Femur (tissue), 1 donor: ENCODE results near the gene GJD4.

Source experiments
- DNase-seq: peaks from one replicate; pipeline ENCODE4 v3.0.0-alpha.2; 2017

The GJD4 gene

DNA sequence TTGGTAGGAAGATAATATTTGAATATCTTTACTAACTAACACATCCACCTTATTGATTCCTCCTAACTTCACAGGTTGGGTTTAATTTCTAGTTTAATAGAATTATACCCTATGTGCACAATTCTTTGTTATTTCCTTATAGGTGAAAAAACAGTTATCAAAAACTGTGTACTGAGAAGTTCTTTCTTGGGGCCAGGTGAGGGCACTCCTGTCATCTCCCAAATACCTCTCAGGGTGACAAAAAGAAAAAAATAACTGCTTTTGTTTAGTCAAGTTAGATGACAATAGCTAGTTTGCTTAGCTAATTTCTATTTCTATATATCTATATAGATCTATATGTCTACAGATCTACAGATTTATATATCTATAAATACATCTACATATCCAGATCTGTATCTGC lies 26.9 kb downstream of the GJD4 start:
- DNase-seq, result no peak

- DNase-seq, result no peak
Measured at GRCh38 chr10:35633006-35633980, 28.2 kb downstream of the GJD4 start.

DNA sequence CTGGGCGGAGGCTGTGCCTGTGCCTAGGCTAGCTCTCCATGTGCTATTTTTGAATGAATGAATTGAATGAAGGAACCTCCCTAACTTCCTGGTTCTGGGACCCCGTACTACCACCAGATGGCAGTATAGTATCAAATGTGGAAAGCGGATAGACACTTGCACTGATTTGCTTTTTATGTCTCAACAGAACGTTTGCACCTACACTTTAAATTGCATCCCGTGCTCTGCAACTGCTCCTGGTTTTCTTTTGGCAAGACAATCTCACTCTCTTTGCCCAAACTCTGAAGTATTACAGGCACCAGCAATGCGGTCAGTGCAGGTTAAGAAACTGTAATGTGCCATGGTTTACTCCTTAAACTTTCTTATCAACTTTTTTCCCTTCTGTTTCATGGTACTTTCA lies 30.4 kb downstream of the GJD4 start:
- peak; percentile 63 for DNase-seq

DNA sequence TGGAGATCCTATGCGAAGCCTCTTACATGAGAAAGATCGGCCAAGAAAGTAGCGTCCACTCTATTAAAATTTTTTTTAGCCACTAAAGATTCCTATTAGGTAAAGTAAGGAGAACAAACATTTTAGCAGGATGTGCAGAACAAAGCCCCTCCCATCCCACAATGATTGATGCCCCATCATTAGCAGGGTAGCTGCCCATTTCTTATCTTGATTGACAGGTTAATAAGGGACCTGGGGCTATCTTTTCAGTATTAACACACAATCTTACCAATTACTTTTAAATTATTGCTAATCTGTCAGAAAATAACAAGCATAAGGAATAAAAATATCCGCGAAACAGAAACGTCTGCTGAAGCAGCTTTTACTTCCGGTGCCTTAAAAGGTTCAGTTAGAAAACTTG lies 31.8 kb downstream of the GJD4 start:
- no peak for DNase-seq

- no peak for DNase-seq
Measured at GRCh38 chr10:35637462-35637861, 32.3 kb downstream of the GJD4 start.

DNA sequence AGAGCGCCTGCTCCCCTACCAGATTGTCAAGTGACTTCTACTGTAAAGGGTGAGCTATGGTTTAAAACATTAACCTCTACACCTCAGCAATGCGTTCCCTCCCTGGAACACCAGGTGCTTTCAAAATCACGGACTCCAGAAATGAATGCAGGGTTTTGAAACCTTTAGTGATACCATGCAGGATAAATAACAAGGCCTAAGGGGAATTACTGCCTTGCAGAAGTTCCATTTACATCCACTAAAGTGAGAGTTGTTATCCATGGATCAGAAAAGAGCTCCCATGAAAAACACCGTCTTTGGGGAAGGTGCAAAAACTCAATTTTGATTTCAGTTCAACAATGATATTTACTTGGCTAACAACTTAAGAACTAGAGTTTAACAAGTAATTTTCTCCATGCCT lies 33.0 kb downstream of the GJD4 start:
- DNase-seq, result no peak

DNA sequence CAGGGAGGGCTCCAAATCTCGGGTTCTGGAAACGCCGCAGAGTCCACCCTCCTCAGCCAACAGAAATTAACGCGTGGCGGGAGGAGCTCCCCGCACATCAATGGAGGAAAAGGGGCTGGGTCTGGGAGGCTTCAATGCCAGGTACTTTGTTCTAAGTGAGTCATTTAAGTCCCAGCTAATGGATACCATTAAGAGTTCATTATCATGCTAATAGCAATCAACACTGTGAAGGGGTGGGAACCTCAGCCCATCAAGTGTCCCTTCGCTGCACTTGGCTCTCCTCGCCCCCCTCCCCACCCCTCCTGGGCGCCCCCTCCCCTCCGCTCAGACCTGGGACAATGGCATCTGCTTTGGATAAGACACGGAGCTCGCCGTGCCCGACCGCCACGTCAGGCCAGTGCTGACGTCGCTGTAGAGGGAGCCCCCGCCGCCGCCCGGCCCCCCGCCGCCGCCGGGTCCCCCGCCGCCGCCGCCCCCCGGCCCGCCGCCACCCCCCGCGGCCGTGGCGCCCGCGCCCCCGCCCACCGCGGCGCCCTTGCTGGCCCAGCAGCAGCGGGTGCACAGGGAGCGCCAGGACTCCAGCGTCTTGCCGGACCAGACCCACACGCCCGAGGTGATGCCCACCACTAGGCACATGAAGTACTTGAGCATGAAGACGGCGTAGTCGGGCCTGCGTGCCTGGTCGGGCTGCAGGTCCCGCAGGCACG lies 34.0 kb downstream of the GJD4 start:
- DNase-seq, result no peak

DNA sequence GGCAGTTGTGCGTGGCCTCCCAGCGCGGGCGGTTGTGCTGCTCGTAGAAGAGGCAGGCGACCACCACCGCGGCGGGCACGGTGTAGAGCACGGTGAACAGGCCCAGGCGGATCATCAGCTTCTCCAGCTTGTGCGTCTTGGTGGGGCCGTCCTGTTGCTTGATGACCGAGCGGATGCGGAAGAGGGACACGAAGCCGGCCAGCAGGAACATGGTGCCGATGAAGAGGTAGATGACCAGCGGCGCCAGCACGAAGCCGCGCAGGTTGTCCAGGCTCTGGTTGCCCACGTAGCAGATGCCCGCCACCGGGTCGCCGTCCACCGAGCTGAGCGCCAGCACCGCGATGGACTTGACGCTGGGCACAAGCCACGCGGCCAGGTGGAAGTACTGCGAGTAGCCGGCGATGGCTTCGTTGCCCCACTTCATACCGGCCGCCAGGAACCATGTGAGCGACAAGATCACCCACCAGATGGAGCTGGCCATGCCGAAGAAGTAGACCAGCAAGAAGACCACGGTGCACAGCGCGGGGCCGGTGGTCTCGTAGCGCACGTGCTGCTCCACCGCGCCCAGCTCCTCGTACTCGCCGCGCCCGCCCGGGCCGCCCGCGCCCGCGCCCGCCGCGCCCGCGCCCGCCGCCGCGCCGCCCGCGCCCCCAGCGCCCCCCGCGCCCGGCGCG lies 34.7 kb downstream of the GJD4 start:
- peak; percentile 58 for DNase-seq

DNA sequence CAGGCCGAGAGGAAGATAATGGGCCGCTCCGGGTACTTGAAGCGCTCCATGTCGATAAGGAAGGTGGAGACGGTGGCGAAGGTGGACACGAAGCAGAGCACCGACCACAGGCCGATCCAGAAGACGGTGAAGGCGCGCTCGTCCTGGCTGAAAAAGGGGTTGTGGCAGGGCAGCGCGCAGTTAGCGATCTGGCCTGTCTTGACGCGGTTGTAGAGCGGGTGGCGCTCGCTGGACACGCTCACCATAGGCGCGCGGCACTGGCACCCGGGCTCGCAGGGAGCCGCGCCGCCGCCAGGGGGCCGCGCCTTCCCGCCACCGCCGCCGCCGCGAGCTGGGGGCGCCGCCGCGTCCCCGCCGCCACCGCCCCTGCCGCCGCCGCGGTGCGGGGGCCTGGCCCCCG lies 35.3 kb downstream of the GJD4 start:
- peak; percentile 79 for DNase-seq

DNA sequence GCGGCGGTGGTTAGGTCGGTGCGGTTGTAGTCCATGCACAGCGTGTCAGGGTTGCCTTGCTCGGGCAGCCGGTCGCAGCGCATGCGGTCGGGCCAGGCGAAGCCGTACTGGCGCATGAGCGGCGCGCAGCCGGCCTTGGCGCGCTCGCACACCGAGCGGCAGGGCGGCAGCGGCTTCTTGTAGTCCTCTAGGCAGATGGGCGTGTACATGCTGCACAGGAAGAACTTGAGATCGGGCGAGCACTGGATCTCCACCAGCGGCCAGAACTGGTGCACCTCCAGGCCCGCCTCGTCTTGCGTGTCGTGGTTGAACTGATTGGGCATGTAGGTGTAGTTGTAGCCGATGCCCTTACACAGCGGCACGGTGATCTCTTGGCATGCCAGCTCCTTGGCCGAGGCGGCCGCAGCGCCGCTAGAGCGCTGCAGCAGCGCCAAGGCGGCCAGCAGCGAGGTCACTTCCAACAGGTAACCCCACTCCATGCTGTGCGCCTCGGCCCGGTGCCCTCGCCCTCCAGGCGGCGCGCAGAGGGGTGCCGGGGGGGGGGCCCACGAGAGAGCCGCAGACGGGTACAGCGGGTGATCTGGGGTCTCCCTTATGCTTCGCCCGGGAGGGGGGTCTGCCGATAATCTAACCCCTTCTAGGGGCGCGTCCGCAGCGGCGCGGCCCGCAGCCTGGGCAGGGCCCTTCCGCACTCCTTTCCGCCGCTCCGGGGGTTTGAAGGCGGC lies 36.0 kb downstream of the GJD4 start:
- peak; percentile 79 for DNase-seq

GRCh38 chr10:35641676-35642034 lies 36.5 kb downstream of the GJD4 start:
- DNase-seq, result no peak

- DNase-seq, result peak; percentile 96
Measured at GRCh38 chr10:35642035-35642792, 37.1 kb downstream of the GJD4 start, which contains the start of gene FZD8. FZD8 (minus strand) TSS chr10:35642296; CDS start chr10:35641429, 867 bp downstream.

GRCh38 chr10:35642793-35643114 lies 37.6 kb downstream of the GJD4 start:
- DNase-seq, result no peak

GRCh38 chr10:35643151-35644049 lies 38.3 kb downstream of the GJD4 start:
- DNase-seq, result peak; percentile 94

DNA sequence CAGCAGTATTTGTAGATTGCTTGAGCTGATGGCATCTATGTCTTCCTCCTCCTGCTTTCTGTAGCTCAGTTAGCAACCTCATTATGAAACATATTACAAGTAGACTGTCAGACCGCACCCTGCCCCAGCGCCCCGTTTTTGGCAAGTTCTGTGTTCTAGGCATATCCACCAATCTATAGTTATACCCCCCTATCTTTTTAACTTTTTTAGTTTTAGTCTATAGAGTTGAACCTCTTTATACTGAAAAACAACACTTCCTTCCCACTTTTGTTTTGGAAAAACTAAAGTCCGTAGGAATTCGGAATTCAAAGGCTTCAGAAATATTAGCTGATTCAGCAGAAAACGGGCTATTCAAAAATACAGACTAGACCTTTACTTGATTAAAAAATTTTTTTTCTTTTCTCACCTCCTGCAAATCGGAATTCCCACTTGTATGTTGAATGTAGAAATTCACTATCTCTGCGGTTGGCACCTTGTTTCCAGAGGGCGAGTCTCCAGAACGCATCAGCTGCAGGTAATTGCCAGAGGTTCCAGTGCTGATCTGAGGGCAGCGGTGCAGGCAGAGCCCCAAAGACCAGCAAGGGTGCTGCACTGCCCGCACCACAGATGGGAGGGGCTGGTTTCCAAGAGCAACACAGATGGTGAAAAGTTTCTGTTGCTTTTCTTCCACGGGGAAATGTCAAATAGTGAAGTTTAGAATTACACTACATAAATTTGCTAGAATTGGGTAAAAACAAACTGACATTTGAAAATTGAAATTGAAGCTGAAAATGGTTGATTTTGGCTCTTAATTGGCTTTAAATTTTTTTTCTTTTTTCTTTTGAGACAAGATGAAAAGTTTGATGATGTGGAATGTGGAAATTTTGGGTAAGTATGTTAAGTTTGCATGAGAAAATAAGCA lies 39.2 kb downstream of the GJD4 start:
- DNase-seq, result peak; percentile 70

GRCh38 chr10:35650894-35651293 lies 45.8 kb downstream of the GJD4 start:
- DNase-seq, result no peak

DNA sequence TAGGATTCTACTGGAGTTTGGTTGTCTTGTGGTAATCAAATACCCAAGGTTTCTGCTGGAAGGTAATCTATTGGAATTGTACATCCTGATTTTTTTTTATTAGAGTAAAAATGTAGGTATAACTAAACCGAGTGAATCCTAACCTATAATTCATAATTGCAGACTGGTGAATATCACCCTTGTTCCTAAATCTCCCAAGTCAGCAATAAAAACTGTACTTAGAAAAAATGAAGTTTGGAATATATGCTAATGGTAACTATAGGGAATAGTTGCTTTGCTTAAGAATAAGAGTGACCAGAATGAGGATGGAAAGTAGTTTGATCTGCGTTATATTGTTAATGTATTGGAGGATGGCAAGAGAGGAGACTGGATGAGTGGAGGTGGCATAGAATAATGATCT lies 47.7 kb downstream of the GJD4 start:
- no peak for DNase-seq

DNA sequence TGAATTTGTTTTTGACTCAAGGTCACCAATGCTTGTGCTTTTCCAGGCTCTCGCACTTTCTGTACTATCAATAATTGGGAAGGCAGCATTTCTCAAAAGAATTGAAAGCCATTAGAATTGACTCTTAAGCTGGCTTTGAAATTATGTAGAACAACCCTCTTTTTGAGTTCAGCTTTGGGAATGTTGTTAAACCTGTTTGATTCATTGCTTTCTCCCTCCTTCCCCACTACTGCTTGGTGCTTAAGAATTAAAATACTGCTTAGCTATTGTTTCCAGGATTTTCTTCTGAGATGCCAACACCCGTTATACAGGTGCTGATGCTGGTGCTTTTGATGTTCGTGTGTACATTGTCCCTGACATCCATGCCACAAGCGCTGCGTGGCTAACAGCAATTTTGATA lies 52.5 kb downstream of the GJD4 start:
- DNase-seq, result no peak
